K562 (cell line): ENCODE measurements around the gene SLC12A3. TPM values are rescaled to one million over a fixed set of nuclear protein-coding genes. Genes with fewer than 3 reads are reported as not detected.

Experiments
- ATAC-seq: fragments of 200-7000 bp; cut with Tn5 transposase; 3 replicates; pipeline ENCODE4 v1.9.1; 2020; ENCODE audit warnings: moderate library complexity
- BruUV-seq: library from RNA; stranded (reverse); fragments of 400-500 nt; replicated peaks from 2 replicates; lab custom pipeline; 2021; lab: Mats Ljungman, UMichigan
- CTCF ChIA-PET: fragments of 300-600 bp; formaldehyde crosslinking; extraction: SDS; loops from one replicate; lab custom pipeline; 2021; ENCODE audit warnings: low intra/inter-chr PET ratio; lab: Yijun Ruan, JAX
- POLR2A ChIA-PET: fragments of 300-600, 350-650 bp; sonication (Branson Sonifier 250); formaldehyde crosslinking; extraction: SDS; loops from one replicate; lab custom pipeline; 2021; ENCODE audit warnings: antibody characterized with exemption, inconsistent platforms; lab: Yijun Ruan, JAX
- DNase-seq, 4 experiments: peaks; one replicate each; pipeline versions ENCODE4 v3.0.0 to v3.0.0-alpha.2; 2011 to 2018; ENCODE audit warnings: low spot score in 3 of 4, mixed read lengths in 3 of 4; ENCODE audit errors: extremely low read depth in 1 of 4
- FAIRE-seq: peaks from 2 replicates; lab custom pipeline; 2011; peaks lifted over from hg19 to GRCh38; lab: Jason Lieb, UNC
- H2AFZ ChIP-seq: 2 replicates; pipeline ENCODE4 v1.6.0; 2011; ENCODE audit warnings: low read depth, low read length, control low read depth, inconsistent platforms
- H3K27ac ChIP-seq: fragments of 200-600 bp; 3 replicates; pipeline ENCODE4 v1.8.0; 2011; ENCODE audit warnings: low read depth, mild to moderate bottlenecking, control low read depth, inconsistent platforms, low read length, moderate library complexity, mixed read lengths; ENCODE audit errors: extremely low read depth
- H3K27me3 ChIP-seq, 2 experiments: fragments of 300-600 bp in 1 of 2; 2 replicates in 1 of 2; 3 replicates in 1 of 2; pipeline versions ENCODE4 v1.6.0 to v1.8.0; 2011; ENCODE audit warnings: inconsistent platforms in 2 of 2, low read length in 2 of 2, mild to moderate bottlenecking in 1 of 2, mixed read lengths in 1 of 2, moderate library complexity in 1 of 2; ENCODE audit not compliant: control insufficient read depth in 2 of 2, insufficient read depth in 2 of 2
- H3K36me3 ChIP-seq: fragments of 300-600 bp; 3 replicates; pipeline ENCODE4 v1.8.0; 2011; ENCODE audit warnings: mild to moderate bottlenecking, low read length, inconsistent platforms; ENCODE audit not compliant: control insufficient read depth, insufficient read depth
- H3K4me1 ChIP-seq, 2 experiments: fragments of 200-600 bp in 1 of 2; replicated peaks in 1 of 2; 2 replicates in 1 of 2; 3 replicates in 1 of 2; pipeline versions ENCODE4 v1.5.1 to v1.8.0; 2011; ENCODE audit warnings: inconsistent platforms in 2 of 2, low read length in 2 of 2, mild to moderate bottlenecking in 1 of 2, mixed read lengths in 1 of 2, moderate library complexity in 1 of 2; ENCODE audit not compliant: control insufficient read depth in 2 of 2, insufficient read depth in 2 of 2
- H3K4me2 ChIP-seq: 2 replicates; pipeline ENCODE4 v1.6.1; 2011; ENCODE audit warnings: low read length, control low read depth, inconsistent platforms, mixed read lengths; ENCODE audit not compliant: insufficient read depth
- H3K4me3 ChIP-seq: fragments of 200-600 bp; sonication (generic), shearing (Covaris generic); 2 replicates; pipeline ENCODE4 v1.5.1; 2016; ENCODE audit warnings: control low read depth, inconsistent platforms
- H3K79me2 ChIP-seq: fragments of 200-600 bp; 3 replicates; pipeline ENCODE4 v1.8.0; 2011; ENCODE audit warnings: low read length, inconsistent platforms; ENCODE audit not compliant: control insufficient read depth, insufficient read depth
- H3K9ac ChIP-seq, 2 experiments: 2 replicates each; pipeline versions ENCODE4 v1.6.0 to v1.6.1; 2011; ENCODE audit warnings: low read depth in 2 of 2, low read length in 2 of 2, control low read depth in 1 of 2, inconsistent platforms in 1 of 2, mild to moderate bottlenecking in 1 of 2, mixed read lengths in 1 of 2; ENCODE audit not compliant: insufficient read depth in 1 of 2
- H3K9me1 ChIP-seq: one replicate; pipeline ENCODE4 v1.6.0; 2011; ENCODE audit warnings: inconsistent platforms, mild to moderate bottlenecking, low read length, moderate library complexity; ENCODE audit not compliant: control insufficient read depth, insufficient read depth
- H3K9me3 ChIP-seq: replicated peaks from 2 replicates; pipeline ENCODE4 v1.5.1; 2011; ENCODE audit warnings: low read depth, low read length, inconsistent platforms; ENCODE audit not compliant: control insufficient read depth, insufficient read depth
- H4K20me1 ChIP-seq: replicated peaks from 2 replicates; pipeline ENCODE4 v1.6.1; 2011; ENCODE audit warnings: low read length, inconsistent platforms, mixed read lengths; ENCODE audit not compliant: control insufficient read depth, insufficient read depth
- ARID2 ChIP-seq: fragments of 450-650 bp; IDR thresholded peaks from 2 replicates; pipeline ENCODE4 v1.6.1; 2017; ENCODE audit warnings: antibody characterized with exemption, mild to moderate bottlenecking
- CC2D1A ChIP-seq: fragments of 450-650 bp; IDR thresholded peaks from 2 replicates; pipeline ENCODE4 v1.6.1; 2017; ENCODE audit warnings: mild to moderate bottlenecking
- CHD4 ChIP-seq: fragments of 200-600 bp; sonication (generic); IDR thresholded peaks from 3 replicates; pipeline ENCODE4 v1.6.1; 2012; ENCODE audit warnings: low read depth, mild to moderate bottlenecking, mixed read lengths, low read length, inconsistent platforms; ENCODE audit not compliant: insufficient read depth, insufficient replicate concordance, poor library complexity, severe bottlenecking
- ETV6 ChIP-seq, 3 experiments: fragments of 150-350 bp in 1 of 3; sonication (generic) in 1 of 3; formaldehyde crosslinking in 1 of 3; IDR thresholded peaks; 2 replicates each; pipeline versions ENCODE4 v1.6.1 to v1.8.0; 2014 to 2022; ENCODE audit warnings: borderline replicate concordance in 2 of 3, low read depth in 2 of 3, antibody characterized with exemption in 1 of 3, low read length in 1 of 3, mild to moderate bottlenecking in 1 of 3, missing genetic modification reagents in 1 of 3
- NFYB ChIP-seq: IDR thresholded peaks from 2 replicates; pipeline ENCODE4 v1.6.1; 2011; ENCODE audit warnings: mild to moderate bottlenecking, moderate library complexity; ENCODE audit not compliant: insufficient read length; ENCODE audit errors: extremely low read depth
- PBX2 ChIP-seq, 2 experiments: IDR thresholded peaks in 1 of 2; conservative IDR thresholded peaks in 1 of 2; 2 replicates each; pipeline ENCODE4 v1.6.1; 2016; ENCODE audit warnings: low read depth in 2 of 2, mild to moderate bottlenecking in 1 of 2, missing compliant biosample characterization in 1 of 2, missing genetic modification characterization in 1 of 2, moderate library complexity in 1 of 2
- POLR3G ChIP-seq: IDR thresholded peaks from 2 replicates; pipeline ENCODE4 v1.6.1; 2011; ENCODE audit not compliant: insufficient read length, insufficient replicate concordance; ENCODE audit errors: extremely low read depth
- PPARD ChIP-seq: fragments of 250-450 bp; sonication (Bioruptor Pico); IDR thresholded peaks from 2 replicates; pipeline ENCODE4 v1.8.0; 2022; ENCODE audit warnings: inconsistent platforms, mild to moderate bottlenecking, moderate library complexity
- RBM14 ChIP-seq: fragments of 200-400 bp; formaldehyde crosslinking; IDR thresholded peaks from 2 replicates; pipeline ENCODE4 v1.6.1; 2018; ENCODE audit warnings: low read depth, mild to moderate bottlenecking, low read length, moderate library complexity, borderline replicate concordance; ENCODE audit not compliant: insufficient read depth
- RCOR1 ChIP-seq, 2 experiments: IDR thresholded peaks; 2 replicates each; pipeline ENCODE4 v1.6.1; 2012; ENCODE audit warnings: low read depth in 2 of 2, low read length in 2 of 2, borderline replicate concordance in 1 of 2, improper control_type of control experiment in 1 of 2
- SMAD4 ChIP-seq: fragments of 250-450 bp; sonication (Bioruptor Pico); conservative IDR thresholded peaks from 2 replicates; pipeline ENCODE4 v1.8.0; 2021; ENCODE audit warnings: inconsistent platforms, mild to moderate bottlenecking, moderate library complexity
- TAF9B ChIP-seq: fragments of 450-650 bp; IDR thresholded peaks from 2 replicates; pipeline ENCODE4 v1.6.1; 2018; ENCODE audit warnings: mild to moderate bottlenecking; ENCODE audit not compliant: partially characterized antibody
- TCF15 ChIP-seq: fragments of 250-450 bp; sonication (Bioruptor Pico); IDR thresholded peaks from 2 replicates; pipeline ENCODE4 v1.8.0; 2022; ENCODE audit warnings: moderate library complexity, mild to moderate bottlenecking, inconsistent platforms
- ZFPM2 ChIP-seq: fragments of 250-450 bp; sonication (Bioruptor Pico); IDR thresholded peaks from 2 replicates; pipeline ENCODE4 v1.5.1; 2022; ENCODE audit warnings: mild to moderate bottlenecking
- WGBS: fragments of 100-300 bp; shearing (Covaris generic); methylation state at CpG from one replicate; pipeline ENCODE4 v1.1.6; 2016; ENCODE audit warnings: low coverage, mixed read lengths; ENCODE audit not compliant: insufficient coverage; ENCODE audit errors: missing lambda C conversion rate; 5-methylcytosine and 5-hydroxymethylcytosine counted together
- in situ Hi-C: fragments of 300-500 bp; cut with MboI; formaldehyde crosslinking; loops from 4 replicates; pipeline ENCODE4 v1.15.0; 2018; ENCODE audit warnings: inconsistent platforms, mixed read lengths
- intact Hi-C: fragments of 100-400 bp; cut with micrococcal nuclease; formaldehyde crosslinking; loops from 2 replicates; pipeline ENCODE4 v1.14.2; 2022
- polyA plus RNA-seq, 8 experiments: library from polyadenylated mRNA; depleted of rRNA in 4 of 8; stranded (reverse) in 5 of 8; unstranded in 3 of 8; fragments of >200 nt; fragmentation: Nextera tagmentation in 2 of 8; fragmentation: Illumina TruSeq in 1 of 8; extraction: Ambion mirVana in 2 of 8; extraction: Trizol in 1 of 8; gene quantifications; 2 replicates each; pipeline versions ENCODE4 v1.2.1 to v1.2.3, GENCODE V29; 2011 to 2014; ENCODE audit warnings: inconsistent platforms in 1 of 8, missing spikeins in 1 of 8
- total RNA-seq, 7 experiments: library from RNA; depleted of rRNA in 6 of 7; stranded (reverse); fragments of >200 nt in 6 of 7; fragmentation: Illumina TruSeq in 2 of 7; extraction: Trizol in 2 of 7; gene quantifications; 2 replicates each; pipeline versions ENCODE4 v1.2.1 to v1.2.3, GENCODE V29; 2011 to 2021; ENCODE audit warnings: low replicate concordance in 1 of 7
- TF ChIP-seq, protein P1 (sequence below), 2 experiments: fragments of 250-450 bp in 1 of 2; fragments of 450-650 bp in 1 of 2; sonication (Bioruptor Pico) in 1 of 2; IDR thresholded peaks; 2 replicates each; pipeline versions ENCODE4 v1.6.1 to v1.8.0; 2016 to 2021; ENCODE audit warnings: mild to moderate bottlenecking in 2 of 2, moderate library complexity in 2 of 2, missing compliant biosample characterization in 1 of 2, missing genetic modification characterization in 1 of 2

SLC12A3 gene
- total and polyA plus RNA-seq, 9 of the 15 experiments (the other 6 are each of a cell fraction or from before 2014, with no cell fraction given): not detected

DNA sequence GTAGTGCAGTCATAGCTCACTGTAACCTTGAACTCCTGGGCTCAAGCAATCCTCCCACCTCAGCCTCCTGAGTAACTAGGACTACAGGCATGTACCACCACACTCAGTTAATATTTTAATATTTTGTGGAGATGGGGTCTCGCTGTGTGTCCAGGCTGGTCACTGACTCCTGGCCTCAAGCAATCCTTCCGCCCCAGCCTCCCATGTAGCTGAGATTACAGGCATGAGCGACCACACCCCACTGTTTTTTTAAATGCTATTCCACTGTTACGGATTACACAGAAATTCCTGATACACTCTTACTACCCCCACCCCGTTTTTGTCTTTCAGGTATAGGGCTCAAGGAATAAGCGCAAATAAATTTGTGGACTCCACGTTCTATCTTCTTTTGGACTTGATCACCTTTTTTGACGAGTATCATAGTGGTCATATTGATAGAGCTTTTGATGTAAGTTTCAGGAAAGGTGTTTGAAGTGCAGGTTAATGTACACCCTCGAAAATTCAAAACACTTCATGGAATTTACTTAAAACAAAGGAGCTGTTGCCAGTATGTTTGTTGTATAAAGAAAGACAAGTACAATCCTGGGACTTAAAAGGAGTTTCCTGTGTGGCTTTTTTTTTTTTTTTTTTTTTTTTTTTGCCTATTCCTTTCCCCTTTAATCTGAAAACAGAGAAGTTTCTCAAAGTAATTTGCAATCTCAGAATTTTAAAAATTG, 26.2 kb upstream of the SLC12A3 start:
- BruUV-seq: no TSS peak
- FAIRE-seq: no peak
- Histone ChIP-seq H3K4me2 (no peak overlapping the region), H2AFZ (no peak overlapping the region), H3K9me1 (no peaks in the 10 kb centered on the region), H3K4me3 (no peak overlapping the region), H3K27ac (no peak overlapping the region), H3K79me2 (no peaks in the 10 kb centered on the region), H3K9ac (no peak overlapping the region), H3K9me3 (no peaks in the 10 kb centered on the region), H3K4me1 (peaks cover 0 to 13% of the 10 kb centered on the region in 2 experiments; a peak in 3 of 5 replicates), H3K27me3 (no peaks in the 10 kb centered on the region), H3K36me3 (peaks cover 94% of the 10 kb centered on the region), H4K20me1 (no peaks in the 10 kb centered on the region; the same call in 1 of the 2 replicates)
- POLR2A ChIA-PET: interaction anchor here (0.6 to 1.5 kb wide), 3 partner anchors 9 to 28 kb away, joined by 3 to 6 read pairs (median 3); no protein-coding TSS in a partner anchor
- CTCF ChIA-PET: no interaction called here
- in situ Hi-C loops: no loop called here
- DNase-seq: no peak
- intact Hi-C loops: no loop called here
- 87% methylated on average over 9 of the region's 9 CpGs for WGBS
- ATAC-seq: no peak
- no peak for TF ChIP-seq ETV6 (IDR thresholded peaks at IDR 0.05; ENCODE audit: borderline replicate concordance in 1 of 2, low read depth in 2 of 2, low read length in 1 of 2)
- no peak for TF ChIP-seq ETV6 (CRISPR knock-in tag; IDR thresholded peaks at IDR 0.05; ENCODE audit: borderline replicate concordance)
- TF ChIP-seq ZFPM2 (CRISPR knock-in tag): no peak
- no peak for TF ChIP-seq NFYB
- no peak for TF ChIP-seq PBX2 (CRISPR knock-in tag; IDR thresholded peaks at IDR 0.05; ENCODE audit: low read depth)
- TF ChIP-seq PBX2 (tag; conservative IDR thresholded peaks at IDR 0.05; ENCODE audit: low read depth): no peak
- no peak for TF ChIP-seq POLR3G
- TF ChIP-seq, protein P1, sequence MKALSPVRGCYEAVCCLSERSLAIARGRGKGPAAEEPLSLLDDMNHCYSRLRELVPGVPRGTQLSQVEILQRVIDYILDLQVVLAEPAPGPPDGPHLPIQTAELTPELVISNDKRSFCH (CRISPR knock-in tag; IDR thresholded peaks at IDR 0.05): no peak
- TF ChIP-seq, protein P1 (tag; IDR thresholded peaks at IDR 0.05): no peak
- no peak for TF ChIP-seq SMAD4
- no peak for TF ChIP-seq TCF15
- TF ChIP-seq RCOR1 (IDR thresholded peaks at IDR 0.05; ENCODE audit: borderline replicate concordance in 1 of 2, low read depth in 2 of 2, low read length in 2 of 2): no peak
- TF ChIP-seq CHD4: no peak
- TF ChIP-seq PPARD: no peak
- TF ChIP-seq RBM14: no peak
- TF ChIP-seq TAF9B: no peak
- no peak for TF ChIP-seq CC2D1A
- TF ChIP-seq ARID2: no peak
